HepG2 (cell line): ENCODE measurements around the gene IQSEC1. TPM values are rescaled to one million over a fixed set of nuclear protein-coding genes. Genes with fewer than 3 reads are reported as not detected.

Experiments
- ATF1 ChIP-seq: IDR thresholded peaks from 2 replicates; pipeline ENCODE4 v1.6.1; 2016; ENCODE audit warnings: mild to moderate bottlenecking, control low read depth
- BHLHE40 ChIP-seq: IDR thresholded peaks from 2 replicates; pipeline ENCODE4 v1.6.1; 2011; ENCODE audit warnings: low read length, improper control_type of control experiment
- DNMT1 ChIP-seq: sonication (generic); formaldehyde crosslinking; IDR thresholded peaks from 2 replicates; pipeline ENCODE4 v1.5.1; 2020; ENCODE audit warnings: mild to moderate bottlenecking, missing genetic modification reagents
- FOXO1 ChIP-seq: sonication (generic); formaldehyde crosslinking; IDR thresholded peaks from 2 replicates; pipeline ENCODE4 v1.4.0; 2020; ENCODE audit warnings: missing genetic modification reagents
- MAZ ChIP-seq, 2 experiments: sonication (generic) in 1 of 2; formaldehyde crosslinking in 1 of 2; IDR thresholded peaks; 2 replicates each; pipeline versions ENCODE4 v1.5.0 to v1.6.1; 2012 to 2020; ENCODE audit warnings: low read depth in 2 of 2, mild to moderate bottlenecking in 2 of 2, borderline replicate concordance in 1 of 2, improper control_type of control experiment in 1 of 2, low read length in 1 of 2, missing genetic modification reagents in 1 of 2, moderate library complexity in 1 of 2
- NCOA2 ChIP-seq: sonication (generic); formaldehyde crosslinking; IDR thresholded peaks from 2 replicates; pipeline ENCODE4 v1.8.0; 2022; ENCODE audit warnings: inconsistent platforms
- NFE2L2 ChIP-seq: fragments of 150-350 bp; IDR thresholded peaks from 2 replicates; pipeline ENCODE4 v1.6.1; 2014; ENCODE audit warnings: low read length
- NR2F1 ChIP-seq, 2 experiments: fragments of 450-650 bp in 1 of 2; formaldehyde crosslinking in 1 of 2; IDR thresholded peaks; 2 replicates each; pipeline versions ENCODE4 v1.5.0 to v1.6.1; 2016 to 2020; ENCODE audit warnings: mild to moderate bottlenecking in 1 of 2, missing compliant biosample characterization in 1 of 2, missing genetic modification reagents in 1 of 2, moderate library complexity in 1 of 2
- SOX6 ChIP-seq, 2 experiments: fragments of 450-650 bp in 1 of 2; sonication (generic) in 1 of 2; formaldehyde crosslinking in 1 of 2; IDR thresholded peaks; 2 replicates each; pipeline versions ENCODE4 v1.4.0 to v1.6.1; 2017 to 2020; ENCODE audit warnings: antibody characterized with exemption in 1 of 2, mild to moderate bottlenecking in 1 of 2, missing genetic modification reagents in 1 of 2
- TGIF2 ChIP-seq: IDR thresholded peaks from 2 replicates; pipeline ENCODE4 v1.6.1; 2016; ENCODE audit warnings: control low read depth, missing compliant biosample characterization
- polyA plus RNA-seq, 8 experiments: library from polyadenylated mRNA; depleted of rRNA in 3 of 8; stranded (reverse) in 7 of 8; unstranded in 1 of 8; fragments of >200 nt; fragmentation: Illumina TruSeq in 4 of 8; extraction: Trizol in 4 of 8; gene quantifications; 2 replicates each; pipeline versions ENCODE4 v1.2.1 to v1.2.3, GENCODE V29; 2011 to 2016; ENCODE audit warnings: low read depth in 4 of 8, missing spikeins in 1 of 8, mixed read lengths in 1 of 8; ENCODE audit not compliant: insufficient read depth in 1 of 8
- total RNA-seq, 5 experiments: library from RNA; depleted of rRNA; stranded (reverse); fragments of >200 nt; fragmentation: Illumina TruSeq; extraction: Trizol; gene quantifications; 2 replicates each; pipeline ENCODE4 v1.2.3, GENCODE V29; 2016; ENCODE audit warnings: low read depth in 1 of 5
- TF ChIP-seq, protein P1 (sequence below): IDR thresholded peaks from 2 replicates; pipeline ENCODE4 v1.4.0; 2020; ENCODE audit warnings: mild to moderate bottlenecking, missing genetic modification reagents
- TF ChIP-seq, protein P2 (sequence below): sonication (generic); formaldehyde crosslinking; IDR thresholded peaks from 2 replicates; pipeline ENCODE4 v1.5.1; 2020; ENCODE audit warnings: mild to moderate bottlenecking, missing genetic modification reagents, moderate library complexity
- TF ChIP-seq, protein P3 (sequence below): sonication (generic); formaldehyde crosslinking; IDR thresholded peaks from 2 replicates; pipeline ENCODE4 v1.8.0; 2023; ENCODE audit warnings: mild to moderate bottlenecking, missing genetic modification reagents
- TF ChIP-seq, protein P4 (sequence below): sonication (generic); formaldehyde crosslinking; IDR thresholded peaks from 2 replicates; pipeline ENCODE4 v1.4.0; 2020; ENCODE audit warnings: missing genetic modification reagents
- TF ChIP-seq, protein P5 (sequence below): IDR thresholded peaks from 2 replicates; pipeline ENCODE4 v1.6.1; 2016; ENCODE audit warnings: missing genetic modification reagents, missing compliant biosample characterization

The IQSEC1 gene
- total and polyA plus RNA-seq, 2 of the 13 experiments (the other 11 are each of a cell fraction or from before 2014, with no cell fraction given), result 17.4 to 20.2 TPM

- TF ChIP-seq, protein P1, sequence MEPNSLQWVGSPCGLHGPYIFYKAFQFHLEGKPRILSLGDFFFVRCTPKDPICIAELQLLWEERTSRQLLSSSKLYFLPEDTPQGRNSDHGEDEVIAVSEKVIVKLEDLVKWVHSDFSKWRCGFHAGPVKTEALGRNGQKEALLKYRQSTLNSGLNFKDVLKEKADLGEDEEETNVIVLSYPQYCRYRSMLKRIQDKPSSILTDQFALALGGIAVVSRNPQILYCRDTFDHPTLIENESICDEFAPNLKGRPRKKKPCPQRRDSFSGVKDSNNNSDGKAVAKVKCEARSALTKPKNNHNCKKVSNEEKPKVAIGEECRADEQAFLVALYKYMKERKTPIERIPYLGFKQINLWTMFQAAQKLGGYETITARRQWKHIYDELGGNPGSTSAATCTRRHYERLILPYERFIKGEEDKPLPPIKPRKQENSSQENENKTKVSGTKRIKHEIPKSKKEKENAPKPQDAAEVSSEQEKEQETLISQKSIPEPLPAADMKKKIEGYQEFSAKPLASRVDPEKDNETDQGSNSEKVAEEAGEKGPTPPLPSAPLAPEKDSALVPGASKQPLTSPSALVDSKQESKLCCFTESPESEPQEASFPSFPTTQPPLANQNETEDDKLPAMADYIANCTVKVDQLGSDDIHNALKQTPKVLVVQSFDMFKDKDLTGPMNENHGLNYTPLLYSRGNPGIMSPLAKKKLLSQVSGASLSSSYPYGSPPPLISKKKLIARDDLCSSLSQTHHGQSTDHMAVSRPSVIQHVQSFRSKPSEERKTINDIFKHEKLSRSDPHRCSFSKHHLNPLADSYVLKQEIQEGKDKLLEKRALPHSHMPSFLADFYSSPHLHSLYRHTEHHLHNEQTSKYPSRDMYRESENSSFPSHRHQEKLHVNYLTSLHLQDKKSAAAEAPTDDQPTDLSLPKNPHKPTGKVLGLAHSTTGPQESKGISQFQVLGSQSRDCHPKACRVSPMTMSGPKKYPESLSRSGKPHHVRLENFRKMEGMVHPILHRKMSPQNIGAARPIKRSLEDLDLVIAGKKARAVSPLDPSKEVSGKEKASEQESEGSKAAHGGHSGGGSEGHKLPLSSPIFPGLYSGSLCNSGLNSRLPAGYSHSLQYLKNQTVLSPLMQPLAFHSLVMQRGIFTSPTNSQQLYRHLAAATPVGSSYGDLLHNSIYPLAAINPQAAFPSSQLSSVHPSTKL, result peak; percentile 72
- TF ChIP-seq, protein P2, sequence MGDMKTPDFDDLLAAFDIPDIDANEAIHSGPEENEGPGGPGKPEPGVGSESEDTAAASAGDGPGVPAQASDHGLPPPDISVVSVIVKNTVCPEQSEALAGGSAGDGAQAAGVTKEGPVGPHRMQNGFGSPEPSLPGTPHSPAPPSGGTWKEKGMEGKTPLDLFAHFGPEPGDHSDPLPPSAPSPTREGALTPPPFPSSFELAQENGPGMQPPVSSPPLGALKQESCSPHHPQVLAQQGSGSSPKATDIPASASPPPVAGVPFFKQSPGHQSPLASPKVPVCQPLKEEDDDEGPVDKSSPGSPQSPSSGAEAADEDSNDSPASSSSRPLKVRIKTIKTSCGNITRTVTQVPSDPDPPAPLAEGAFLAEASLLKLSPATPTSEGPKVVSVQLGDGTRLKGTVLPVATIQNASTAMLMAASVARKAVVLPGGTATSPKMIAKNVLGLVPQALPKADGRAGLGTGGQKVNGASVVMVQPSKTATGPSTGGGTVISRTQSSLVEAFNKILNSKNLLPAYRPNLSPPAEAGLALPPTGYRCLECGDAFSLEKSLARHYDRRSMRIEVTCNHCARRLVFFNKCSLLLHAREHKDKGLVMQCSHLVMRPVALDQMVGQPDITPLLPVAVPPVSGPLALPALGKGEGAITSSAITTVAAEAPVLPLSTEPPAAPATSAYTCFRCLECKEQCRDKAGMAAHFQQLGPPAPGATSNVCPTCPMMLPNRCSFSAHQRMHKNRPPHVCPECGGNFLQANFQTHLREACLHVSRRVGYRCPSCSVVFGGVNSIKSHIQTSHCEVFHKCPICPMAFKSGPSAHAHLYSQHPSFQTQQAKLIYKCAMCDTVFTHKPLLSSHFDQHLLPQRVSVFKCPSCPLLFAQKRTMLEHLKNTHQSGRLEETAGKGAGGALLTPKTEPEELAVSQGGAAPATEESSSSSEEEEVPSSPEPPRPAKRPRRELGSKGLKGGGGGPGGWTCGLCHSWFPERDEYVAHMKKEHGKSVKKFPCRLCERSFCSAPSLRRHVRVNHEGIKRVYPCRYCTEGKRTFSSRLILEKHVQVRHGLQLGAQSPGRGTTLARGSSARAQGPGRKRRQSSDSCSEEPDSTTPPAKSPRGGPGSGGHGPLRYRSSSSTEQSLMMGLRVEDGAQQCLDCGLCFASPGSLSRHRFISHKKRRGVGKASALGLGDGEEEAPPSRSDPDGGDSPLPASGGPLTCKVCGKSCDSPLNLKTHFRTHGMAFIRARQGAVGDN, result peak; percentile 71
- peak; percentile 51; the same call in 1 of the 2 replicates for TF ChIP-seq BHLHE40
- TF ChIP-seq NFE2L2, result peak; percentile 68
- no peak for TF ChIP-seq SOX6 (IDR thresholded peaks at IDR 0.05)
- peak; percentile 96 for TF ChIP-seq SOX6 (CRISPR knock-in tag; IDR thresholded peaks at IDR 0.05)
- no peak for TF ChIP-seq DNMT1 (CRISPR knock-in tag)
- TF ChIP-seq TGIF2 (CRISPR knock-in tag), result peak; percentile 64; the same call in 1 of the 2 replicates
- TF ChIP-seq, protein P3, sequence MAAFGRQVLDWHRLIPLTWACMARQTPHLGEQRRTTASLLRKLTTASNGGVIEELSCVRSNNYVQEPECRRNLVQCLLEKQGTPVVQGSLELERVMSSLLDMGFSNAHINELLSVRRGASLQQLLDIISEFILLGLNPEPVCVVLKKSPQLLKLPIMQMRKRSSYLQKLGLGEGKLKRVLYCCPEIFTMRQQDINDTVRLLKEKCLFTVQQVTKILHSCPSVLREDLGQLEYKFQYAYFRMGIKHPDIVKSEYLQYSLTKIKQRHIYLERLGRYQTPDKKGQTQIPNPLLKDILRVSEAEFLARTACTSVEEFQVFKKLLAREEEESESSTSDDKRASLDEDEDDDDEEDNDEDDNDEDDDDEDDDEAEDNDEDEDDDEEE (CRISPR knock-in tag), result no peak
- TF ChIP-seq, protein P4, sequence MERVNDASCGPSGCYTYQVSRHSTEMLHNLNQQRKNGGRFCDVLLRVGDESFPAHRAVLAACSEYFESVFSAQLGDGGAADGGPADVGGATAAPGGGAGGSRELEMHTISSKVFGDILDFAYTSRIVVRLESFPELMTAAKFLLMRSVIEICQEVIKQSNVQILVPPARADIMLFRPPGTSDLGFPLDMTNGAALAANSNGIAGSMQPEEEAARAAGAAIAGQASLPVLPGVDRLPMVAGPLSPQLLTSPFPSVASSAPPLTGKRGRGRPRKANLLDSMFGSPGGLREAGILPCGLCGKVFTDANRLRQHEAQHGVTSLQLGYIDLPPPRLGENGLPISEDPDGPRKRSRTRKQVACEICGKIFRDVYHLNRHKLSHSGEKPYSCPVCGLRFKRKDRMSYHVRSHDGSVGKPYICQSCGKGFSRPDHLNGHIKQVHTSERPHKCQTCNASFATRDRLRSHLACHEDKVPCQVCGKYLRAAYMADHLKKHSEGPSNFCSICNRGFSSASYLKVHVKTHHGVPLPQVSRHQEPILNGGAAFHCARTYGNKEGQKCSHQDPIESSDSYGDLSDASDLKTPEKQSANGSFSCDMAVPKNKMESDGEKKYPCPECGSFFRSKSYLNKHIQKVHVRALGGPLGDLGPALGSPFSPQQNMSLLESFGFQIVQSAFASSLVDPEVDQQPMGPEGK (CRISPR knock-in tag), result peak; percentile 69
- TF ChIP-seq ATF1 (CRISPR knock-in tag), result peak; percentile 41; the same call in 1 of the 2 replicates
- TF ChIP-seq, protein P5, sequence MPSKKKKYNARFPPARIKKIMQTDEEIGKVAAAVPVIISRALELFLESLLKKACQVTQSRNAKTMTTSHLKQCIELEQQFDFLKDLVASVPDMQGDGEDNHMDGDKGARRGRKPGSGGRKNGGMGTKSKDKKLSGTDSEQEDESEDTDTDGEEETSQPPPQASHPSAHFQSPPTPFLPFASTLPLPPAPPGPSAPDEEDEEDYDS (CRISPR knock-in tag), result no peak
- TF ChIP-seq MAZ (IDR thresholded peaks at IDR 0.05; ENCODE audit: borderline replicate concordance, low read depth, low read length), result peak; percentile 60; the same call in 1 of the 2 replicates
- 0 out of 2 replicates have a peak, but pooled peaks have one; percentile 33 for TF ChIP-seq MAZ (CRISPR knock-in tag; IDR thresholded peaks at IDR 0.05; ENCODE audit: low read depth)
- peak; percentile 15; the same call in 1 of the 2 replicates for TF ChIP-seq FOXO1 (CRISPR knock-in tag)
- TF ChIP-seq NR2F1 (CRISPR knock-in tag; IDR thresholded peaks at IDR 0.05), result peak in 1 of 2 experiments; percentile 60; a peak in 1 of 4 replicates
- TF ChIP-seq NCOA2, result peak; percentile 62
Measured at GRCh38 chr3:12999147-13000140, 73.8 kb downstream of the IQSEC1 start (continued).
